Activated B cell treated with CpG ODN at 0.5 μM for 24 hours (primary cell): ENCODE results near the gene TBC1D22A. TPM values are rescaled to one million over a fixed set of nuclear protein-coding genes. Genes with fewer than 3 reads are reported as not detected.
A peak's percentile ranks its signal among the peaks of the same experiment; 100 is the strongest.

Experiments used
- ATAC-seq: fragments of 200-7000 bp; cut with Tn5 transposase; one replicate; pipeline ENCODE4 v1.10.0; 2021; ENCODE audit warnings: low read depth, mild to moderate bottlenecking, moderate library complexity
- CTCF ChIA-PET: fragments of 350-600 bp; sonication (Branson Sonifier 250); formaldehyde crosslinking; loops from one replicate; lab custom pipeline; 2021; ENCODE audit warnings: antibody characterized with exemption; lab: Charles Lee
- POLR2A ChIA-PET: fragments of 350-600 bp; sonication (Branson Sonifier 250); formaldehyde crosslinking; loops from one replicate; lab custom pipeline; 2021; ENCODE audit warnings: antibody characterized with exemption; lab: Charles Lee
- DNase-seq: peaks from one replicate; pipeline ENCODE4 v3.0.0; 2022
- H3K27ac Mint-ChIP-seq: one replicate; pipeline ENCODE4 v1.8.0; 2020; ENCODE audit warnings: mixed read lengths
- H3K27me3 Mint-ChIP-seq: one replicate; pipeline ENCODE4 v1.8.0; 2021; ENCODE audit warnings: mixed read lengths
- H3K36me3 Mint-ChIP-seq: one replicate; pipeline ENCODE4 v1.8.0; 2021; ENCODE audit warnings: low read depth, mixed read lengths
- H3K4me1 Mint-ChIP-seq: one replicate; pipeline ENCODE4 v1.8.0; 2021; ENCODE audit warnings: mixed read lengths
- H3K4me3 Mint-ChIP-seq: one replicate; pipeline ENCODE4 v1.8.0; 2020; ENCODE audit warnings: mild to moderate bottlenecking, mixed read lengths
- H3K9me3 Mint-ChIP-seq: one replicate; pipeline ENCODE4 v1.8.0; 2020; ENCODE audit warnings: mixed read lengths
- intact Hi-C: fragments of 100-400 bp; cut with micrococcal nuclease; formaldehyde crosslinking; loops from one replicate; pipeline ENCODE4 v1.15.1; 2024
- total RNA-seq: library from RNA; stranded (reverse); gene quantifications from 2 replicates; pipeline ENCODE4 v1.2.3, GENCODE V29; 2022
- TF ChIP-seq, protein P1 (sequence below): fragments of 200-600 bp; IDR thresholded peaks from one replicate; pipeline ENCODE4 v1.8.0; 2022; ENCODE audit warnings: antibody characterized with exemption, mild to moderate bottlenecking

Gene TBC1D22A
- total RNA-seq, 1 donor from 2014 or later = 85.9 TPM

DNA sequence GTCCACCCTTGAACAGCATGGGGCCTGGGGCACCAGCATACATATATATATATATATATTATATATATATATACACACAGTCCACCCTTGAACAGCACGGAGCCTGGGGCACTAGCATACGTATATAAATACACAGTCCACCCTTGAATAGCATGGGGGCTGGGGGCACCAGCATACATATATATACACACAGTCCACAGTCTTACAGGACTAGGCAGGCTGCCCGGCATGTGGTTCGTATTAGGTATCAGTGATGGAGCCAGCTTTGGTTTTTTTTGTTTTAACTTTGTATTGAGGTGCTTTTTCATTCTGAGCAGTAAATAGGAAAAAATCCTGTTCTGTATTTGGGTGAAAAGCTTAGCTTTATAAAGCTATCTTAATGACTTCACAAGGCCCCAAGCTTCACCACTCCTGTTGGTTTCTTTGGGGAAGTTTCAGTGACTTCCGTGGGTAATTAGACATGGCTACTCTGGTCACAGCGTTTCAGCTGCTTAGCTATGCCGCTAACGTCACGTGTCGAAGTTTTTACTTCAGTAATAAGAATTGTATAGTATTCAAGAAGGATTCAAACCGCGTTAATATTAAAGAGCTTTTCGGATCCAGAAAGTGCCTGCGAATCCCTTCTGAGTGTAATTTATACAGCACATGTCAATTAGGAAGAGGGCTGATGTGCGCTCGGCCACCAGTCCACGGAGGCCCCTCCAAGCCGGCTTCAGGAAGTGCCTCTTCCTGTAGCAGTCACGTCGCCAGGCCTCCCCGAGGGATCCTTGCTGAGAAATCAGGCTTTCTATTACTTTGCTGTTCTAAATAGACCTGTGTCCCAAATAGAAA lies 179.7 kb downstream of the TBC1D22A start:
- H3K9me3 Mint-ChIP-seq = no peaks in the 10 kb centered on the region
- TF ChIP-seq, protein P1, sequence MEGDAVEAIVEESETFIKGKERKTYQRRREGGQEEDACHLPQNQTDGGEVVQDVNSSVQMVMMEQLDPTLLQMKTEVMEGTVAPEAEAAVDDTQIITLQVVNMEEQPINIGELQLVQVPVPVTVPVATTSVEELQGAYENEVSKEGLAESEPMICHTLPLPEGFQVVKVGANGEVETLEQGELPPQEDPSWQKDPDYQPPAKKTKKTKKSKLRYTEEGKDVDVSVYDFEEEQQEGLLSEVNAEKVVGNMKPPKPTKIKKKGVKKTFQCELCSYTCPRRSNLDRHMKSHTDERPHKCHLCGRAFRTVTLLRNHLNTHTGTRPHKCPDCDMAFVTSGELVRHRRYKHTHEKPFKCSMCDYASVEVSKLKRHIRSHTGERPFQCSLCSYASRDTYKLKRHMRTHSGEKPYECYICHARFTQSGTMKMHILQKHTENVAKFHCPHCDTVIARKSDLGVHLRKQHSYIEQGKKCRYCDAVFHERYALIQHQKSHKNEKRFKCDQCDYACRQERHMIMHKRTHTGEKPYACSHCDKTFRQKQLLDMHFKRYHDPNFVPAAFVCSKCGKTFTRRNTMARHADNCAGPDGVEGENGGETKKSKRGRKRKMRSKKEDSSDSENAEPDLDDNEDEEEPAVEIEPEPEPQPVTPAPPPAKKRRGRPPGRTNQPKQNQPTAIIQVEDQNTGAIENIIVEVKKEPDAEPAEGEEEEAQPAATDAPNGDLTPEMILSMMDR = no peak
- peak overlapping the region; percentile 58 for H3K4me3 Mint-ChIP-seq
- H3K4me1 Mint-ChIP-seq = peaks cover 38% of the 10 kb centered on the region
- intact Hi-C loops = loop anchor here (2.0 kb wide), 2 partner anchors 27 to 45 kb away; no protein-coding TSS in a partner anchor
- ATAC-seq = peak; percentile 61
- ChIA-PET POLR2A (interaction anchor here (0.7 kb wide), 1 partner anchor 44 kb away, joined by 3 read pairs; no protein-coding TSS in a partner anchor), CTCF (no interaction called here)
- DNase-seq = no peak
- H3K27me3 Mint-ChIP-seq = no peaks in the 10 kb centered on the region
- peak overlapping the region; percentile 62 for H3K27ac Mint-ChIP-seq
- peaks cover 45% of the 10 kb centered on the region for H3K36me3 Mint-ChIP-seq

DNA sequence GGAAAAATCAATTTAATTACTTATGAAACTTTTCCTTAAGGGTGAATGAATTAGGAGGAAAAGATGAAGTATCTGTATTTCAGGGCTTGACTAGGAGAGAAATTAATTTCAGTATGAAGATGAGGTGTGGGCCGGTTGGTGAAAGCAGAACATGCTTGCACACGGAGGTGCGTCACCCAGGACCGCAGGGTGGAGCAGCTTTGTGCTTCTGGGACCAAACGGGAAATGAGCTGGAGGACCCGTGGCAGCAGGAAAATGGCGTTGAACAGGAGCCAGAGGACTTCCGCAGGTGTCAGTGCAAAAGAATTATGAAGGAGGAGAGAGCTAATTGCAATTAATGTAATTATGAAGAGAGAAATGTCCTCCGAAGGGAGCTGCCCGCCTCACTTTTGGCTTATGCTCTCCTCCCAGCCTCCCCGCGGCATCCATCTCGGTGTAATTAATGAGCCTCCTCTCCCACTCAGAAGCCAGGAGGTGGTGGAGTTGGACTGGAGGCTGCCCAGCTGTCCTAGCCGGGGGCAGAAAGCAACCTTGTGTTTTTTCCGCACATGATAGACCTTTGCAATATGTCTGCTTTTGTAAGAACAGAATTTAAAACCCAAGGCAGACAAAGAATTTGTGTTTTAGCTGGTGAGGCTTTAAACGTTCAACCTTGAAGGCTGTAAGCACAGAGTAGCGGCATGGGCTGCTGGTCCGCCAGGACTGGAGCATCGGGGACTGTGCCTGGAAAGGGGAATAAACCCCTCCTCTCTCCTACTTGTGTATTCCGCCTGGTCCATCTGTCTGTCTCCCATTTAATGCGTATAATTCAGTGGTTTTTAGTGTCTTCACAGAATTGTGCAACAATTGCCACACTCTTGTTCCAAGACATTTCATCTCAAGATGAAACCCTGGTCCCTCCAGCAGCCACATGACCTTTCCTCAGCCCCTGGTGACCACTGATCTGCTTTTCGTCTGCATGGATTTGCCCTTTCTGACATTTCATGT lies 180.6 kb downstream of the TBC1D22A start:
- ChIA-PET POLR2A (interaction anchor here (0.6 kb wide), 1 partner anchor 540 kb away, joined by 4 read pairs; no protein-coding TSS in a partner anchor), CTCF (no interaction called here)
- peak overlapping the region; percentile 58 for H3K4me3 Mint-ChIP-seq
- H3K36me3 Mint-ChIP-seq = peaks cover 48% of the 10 kb centered on the region
- intact Hi-C loops = loop anchor here (2.0 kb wide), 2 partner anchors 26 to 46 kb away; no protein-coding TSS in a partner anchor
- DNase-seq (no peak), ATAC-seq (peak; percentile 71)
- H3K4me1 Mint-ChIP-seq = peaks cover 44% of the 10 kb centered on the region
- TF ChIP-seq, protein P1 = no peak
- no peaks in the 10 kb centered on the region for H3K27me3 Mint-ChIP-seq
- H3K9me3 Mint-ChIP-seq = no peaks in the 10 kb centered on the region
- H3K27ac Mint-ChIP-seq = peak overlapping the region; percentile 62

DNA sequence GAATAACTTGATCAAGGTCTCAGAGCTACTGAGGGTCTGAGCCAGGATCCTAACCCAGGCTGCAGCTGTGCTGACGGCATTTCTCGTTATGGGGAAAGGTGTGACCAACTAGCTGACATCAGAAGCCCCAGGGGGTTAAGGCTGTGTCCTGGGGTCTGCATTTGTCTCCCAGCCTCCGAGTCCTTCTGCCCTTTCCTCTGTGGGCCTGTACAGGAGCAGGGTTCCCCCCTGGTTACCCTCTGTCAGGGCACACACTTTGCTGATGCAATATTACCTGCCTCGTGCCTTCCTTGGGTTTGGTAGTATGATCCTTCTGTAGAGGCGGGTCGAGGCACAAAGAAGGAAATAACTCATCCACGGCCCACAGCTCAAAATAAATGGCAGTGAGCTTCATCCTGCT lies 183.0 kb downstream of the TBC1D22A start:
- CTCF ChIA-PET = no interaction called here
- Mint-ChIP-seq H3K27ac (no peak overlapping the region), H3K4me1 (peaks cover 43% of the 10 kb centered on the region), H3K27me3 (no peaks in the 10 kb centered on the region), H3K4me3 (no peak overlapping the region), H3K9me3 (no peaks in the 10 kb centered on the region), H3K36me3 (peaks cover 53% of the 10 kb centered on the region)
- DNase-seq (no peak), ATAC-seq (no peak)
- intact Hi-C loops = no loop called here
- TF ChIP-seq, protein P1 = no peak
- POLR2A ChIA-PET = no interaction called here

DNA sequence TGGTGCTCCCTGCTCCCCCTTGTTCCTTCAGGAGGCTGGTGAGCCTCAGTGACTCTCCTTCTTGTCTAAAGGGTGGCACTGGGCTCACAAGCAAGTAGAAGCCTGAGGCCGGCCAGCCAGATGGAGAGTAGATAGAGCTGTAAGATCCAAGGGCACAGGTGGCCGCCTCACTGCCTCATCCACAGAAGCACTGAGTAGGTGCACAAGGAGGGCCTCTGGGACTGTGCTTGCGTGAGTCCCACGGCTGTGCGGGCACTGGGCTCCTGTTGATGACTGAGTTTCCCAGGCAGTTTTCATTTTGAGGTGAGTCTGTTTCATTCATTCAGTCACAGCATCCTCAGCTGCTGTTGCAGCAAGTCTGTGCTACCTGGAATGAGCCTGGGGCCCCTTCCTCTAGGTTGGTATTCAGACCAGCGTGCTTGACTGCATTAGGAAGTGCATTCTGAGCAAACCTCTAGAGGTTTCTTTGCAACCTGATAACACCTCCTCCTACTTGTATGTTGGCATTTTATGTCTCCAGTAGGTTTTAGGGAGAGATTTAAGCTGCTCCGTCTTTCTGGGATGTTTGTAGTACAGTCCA lies 184.0 kb downstream of the TBC1D22A start:
- DNase-seq (no peak), ATAC-seq (peak; percentile 18)
- peaks cover 43% of the 10 kb centered on the region for H3K4me1 Mint-ChIP-seq
- H3K9me3 Mint-ChIP-seq = no peaks in the 10 kb centered on the region
- ChIA-PET CTCF (no interaction called here), POLR2A (no interaction called here)
- peak overlapping the region; percentile 31 for H3K27ac Mint-ChIP-seq
- no peak overlapping the region for H3K4me3 Mint-ChIP-seq
- peaks cover 61% of the 10 kb centered on the region for H3K36me3 Mint-ChIP-seq
- TF ChIP-seq, protein P1 = no peak
- no peaks in the 10 kb centered on the region for H3K27me3 Mint-ChIP-seq
- intact Hi-C loops = no loop called here
